Measurements from ENCODE around the gene COLQ.

- TF ChIP-seq, protein P1, sequence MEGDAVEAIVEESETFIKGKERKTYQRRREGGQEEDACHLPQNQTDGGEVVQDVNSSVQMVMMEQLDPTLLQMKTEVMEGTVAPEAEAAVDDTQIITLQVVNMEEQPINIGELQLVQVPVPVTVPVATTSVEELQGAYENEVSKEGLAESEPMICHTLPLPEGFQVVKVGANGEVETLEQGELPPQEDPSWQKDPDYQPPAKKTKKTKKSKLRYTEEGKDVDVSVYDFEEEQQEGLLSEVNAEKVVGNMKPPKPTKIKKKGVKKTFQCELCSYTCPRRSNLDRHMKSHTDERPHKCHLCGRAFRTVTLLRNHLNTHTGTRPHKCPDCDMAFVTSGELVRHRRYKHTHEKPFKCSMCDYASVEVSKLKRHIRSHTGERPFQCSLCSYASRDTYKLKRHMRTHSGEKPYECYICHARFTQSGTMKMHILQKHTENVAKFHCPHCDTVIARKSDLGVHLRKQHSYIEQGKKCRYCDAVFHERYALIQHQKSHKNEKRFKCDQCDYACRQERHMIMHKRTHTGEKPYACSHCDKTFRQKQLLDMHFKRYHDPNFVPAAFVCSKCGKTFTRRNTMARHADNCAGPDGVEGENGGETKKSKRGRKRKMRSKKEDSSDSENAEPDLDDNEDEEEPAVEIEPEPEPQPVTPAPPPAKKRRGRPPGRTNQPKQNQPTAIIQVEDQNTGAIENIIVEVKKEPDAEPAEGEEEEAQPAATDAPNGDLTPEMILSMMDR (IDR thresholded peaks at IDR 0.05), result no peak
- TF ChIP-seq POLR2A (IDR thresholded peaks at IDR 0.05), result no peak
Measured at GRCh38 chr3:15512166-15512565, 9.3 kb downstream of the COLQ start.
